Measurements from ENCODE around the gene USB1. TPM values are rescaled to one million over a fixed set of nuclear protein-coding genes. Genes with fewer than 3 reads are reported as not detected.

Gene USB1
- total RNA-seq, 1 experiment from 2014 or later = 73.1 TPM

GRCh38 chr16:57959121-57959520, 42.1 kb upstream of the USB1 start:
- Histone ChIP-seq H2AFZ (ENCODE audit: low read depth, low read length, poor library complexity, severe bottlenecking) (no peak overlapping the region), H3K4me2 (ENCODE audit: low read length) (no peak overlapping the region), H3K9me2 (ENCODE audit: insufficient read depth) (no peaks in the 10 kb centered on the region), H3K27me3 (ENCODE audit: insufficient read depth, low read length) (no peaks in the 10 kb centered on the region; the same call in 1 of the 2 replicates), H3K27ac (ENCODE audit: low read depth, low read length) (no peak overlapping the region), H3K9ac (ENCODE audit: low read length) (no peak overlapping the region), H4K20me1 (ENCODE audit: insufficient read depth) (no peaks in the 10 kb centered on the region), H3K4me1 (ENCODE audit: control insufficient read depth in 1 of 2, insufficient read depth in 2 of 2, low read length in 2 of 2) (no peaks in the 10 kb centered on the region; a peak in 2 of 4 replicates), H3K36me3 (ENCODE audit: control insufficient read depth in 1 of 2, insufficient read depth in 2 of 2, low read length in 2 of 2) (no peaks in the 10 kb centered on the region), H3K4me3 (replicated peaks in 1 of 2; ENCODE audit: low read depth in 1 of 2, low read length in 2 of 2) (no peak overlapping the region), H3K9me3 (ENCODE audit: control insufficient read depth in 1 of 2, insufficient read depth in 1 of 2, low read depth in 1 of 2, low read length in 2 of 2) (no peaks in the 10 kb centered on the region), H3K79me2 (ENCODE audit: insufficient read depth, low read length) (no peaks in the 10 kb centered on the region)
- no TSS peak for BruUV-seq (replicated peaks)
- POLR2A ChIA-PET = no interaction called here
- TF ChIP-seq YY1 (IDR thresholded peaks at IDR 0.05; ENCODE audit: extremely low read depth, insufficient replicate concordance, low read depth, low read length) = no peak
- TF ChIP-seq, protein P1, sequence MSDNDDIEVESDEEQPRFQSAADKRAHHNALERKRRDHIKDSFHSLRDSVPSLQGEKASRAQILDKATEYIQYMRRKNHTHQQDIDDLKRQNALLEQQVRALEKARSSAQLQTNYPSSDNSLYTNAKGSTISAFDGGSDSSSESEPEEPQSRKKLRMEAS (IDR thresholded peaks at IDR 0.05) = no peak
- ATAC-seq (no peak), DNase-seq (ENCODE audit: low read depth, low spot score) (no peak)
- intact Hi-C loops (cut with micrococcal nuclease) = no loop called here
- RAD21 ChIA-PET (ENCODE audit: low non-redundant PET in 1 of 2, low total read pairs in 2 of 2, uncharacterized antibody in 2 of 2, unreplicated experiment in 2 of 2) = no interaction called here
- CTCF ChIA-PET = no interaction called here

DNA sequence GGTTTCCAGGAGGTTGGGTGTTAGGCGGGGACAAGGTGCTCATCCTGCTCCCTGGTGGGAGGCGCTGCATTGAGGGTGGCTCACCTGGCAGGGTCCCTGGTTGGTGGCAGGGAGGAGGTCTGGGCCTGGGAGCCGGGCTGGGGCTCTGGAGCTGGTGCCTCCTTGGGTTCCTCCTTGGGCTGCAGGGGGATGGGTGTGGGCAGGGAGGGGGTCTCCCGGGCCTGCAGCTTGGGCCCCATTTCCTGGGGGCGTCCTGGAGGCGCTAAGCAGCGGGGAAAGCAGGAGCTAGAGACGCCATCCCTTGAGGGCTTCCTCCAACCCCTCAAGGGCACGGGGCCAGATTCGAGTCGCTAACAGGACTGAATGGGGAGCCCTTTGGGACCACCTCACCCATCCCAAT, 41.4 kb upstream of the USB1 start:
- TF ChIP-seq FOSL1 (IDR thresholded peaks at IDR 0.05; ENCODE audit: low read depth) = no peak
- TF ChIP-seq SRF (IDR thresholded peaks at IDR 0.05; ENCODE audit: low read depth) = no peak
- no peak for TF ChIP-seq EZH2phosphoT487 (IDR thresholded peaks at IDR 0.05; ENCODE audit: borderline replicate concordance)
- no peak for TF ChIP-seq ZFX (IDR thresholded peaks at IDR 0.05)
- TF ChIP-seq POLR2A (IDR thresholded peaks at IDR 0.05; ENCODE audit: borderline replicate concordance, extremely low read depth, insufficient read depth, insufficient read length) = no peak
- no peak for TF ChIP-seq SIN3A (IDR thresholded peaks at IDR 0.05; ENCODE audit: low read depth)
- TF ChIP-seq JUND (IDR thresholded peaks at IDR 0.05) = no peak
- TF ChIP-seq EGR1 (IDR thresholded peaks at IDR 0.05; ENCODE audit: low read depth) = no peak
- TF ChIP-seq, protein P1 (IDR thresholded peaks at IDR 0.05) = no peak
- TF ChIP-seq YY1 (IDR thresholded peaks at IDR 0.05; ENCODE audit: extremely low read depth, insufficient replicate concordance, low read depth, low read length) = no peak
- TF ChIP-seq RAD21 (IDR thresholded peaks at IDR 0.05; ENCODE audit: low read depth) = no peak
- Histone ChIP-seq H3K4me1 (ENCODE audit: control insufficient read depth in 1 of 2, insufficient read depth in 2 of 2, low read length in 2 of 2) (no peaks in the 10 kb centered on the region; a peak in 2 of 4 replicates), H3K36me3 (ENCODE audit: control insufficient read depth in 1 of 2, insufficient read depth in 2 of 2, low read length in 2 of 2) (no peaks in the 10 kb centered on the region), H4K20me1 (ENCODE audit: insufficient read depth) (no peaks in the 10 kb centered on the region), H3K9me2 (ENCODE audit: insufficient read depth) (no peaks in the 10 kb centered on the region), H3K79me2 (ENCODE audit: insufficient read depth, low read length) (no peaks in the 10 kb centered on the region), H3K27me3 (ENCODE audit: insufficient read depth, low read length) (no peaks in the 10 kb centered on the region; the same call in 1 of the 2 replicates), H3K9ac (ENCODE audit: low read length) (no peak overlapping the region), H3K4me2 (ENCODE audit: low read length) (no peak overlapping the region), H3K27ac (ENCODE audit: low read depth, low read length) (no peak overlapping the region), H3K4me3 (replicated peaks in 1 of 2; ENCODE audit: low read depth in 1 of 2, low read length in 2 of 2) (no peak overlapping the region), H3K9me3 (ENCODE audit: control insufficient read depth in 1 of 2, insufficient read depth in 1 of 2, low read depth in 1 of 2, low read length in 2 of 2) (no peaks in the 10 kb centered on the region), H2AFZ (ENCODE audit: low read depth, low read length, poor library complexity, severe bottlenecking) (no peak overlapping the region)
- no peak for ATAC-seq
- ChIA-PET CTCF (no interaction called here), RAD21 (ENCODE audit: low non-redundant PET in 1 of 2, low total read pairs in 2 of 2, uncharacterized antibody in 2 of 2, unreplicated experiment in 2 of 2) (no interaction called here), POLR2A (no interaction called here)
- BruUV-seq (replicated peaks) = no TSS peak
- DNase-seq (ENCODE audit: low read depth, low spot score) = no peak
- intact Hi-C loops (cut with micrococcal nuclease) = no loop called here

Data from HCT116 (cell line).